ENCODE results near the gene MED12L.

MED12L gene

DNA sequence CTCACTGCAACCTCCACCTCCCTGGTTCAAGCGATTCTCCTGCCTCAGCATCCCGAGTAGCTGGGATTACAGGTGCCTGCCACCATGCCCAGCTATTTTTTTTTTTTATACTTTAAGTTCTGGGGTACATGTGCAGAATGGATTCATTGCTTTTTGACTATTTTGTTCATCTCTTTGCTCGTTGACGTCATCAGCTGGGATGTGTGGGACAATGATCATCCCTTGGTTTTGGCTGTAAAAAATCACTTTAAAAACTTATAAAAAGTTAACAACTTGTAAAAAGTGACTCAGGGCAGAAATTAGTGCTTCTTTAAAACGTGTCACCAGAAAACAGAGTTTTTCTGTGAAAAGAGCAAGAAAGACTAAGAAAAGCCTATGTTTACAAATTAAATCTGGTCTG, 337.6 kb downstream of the MED12L start:
- no peak for DNase-seq (ENCODE audit: low read depth)

DNA sequence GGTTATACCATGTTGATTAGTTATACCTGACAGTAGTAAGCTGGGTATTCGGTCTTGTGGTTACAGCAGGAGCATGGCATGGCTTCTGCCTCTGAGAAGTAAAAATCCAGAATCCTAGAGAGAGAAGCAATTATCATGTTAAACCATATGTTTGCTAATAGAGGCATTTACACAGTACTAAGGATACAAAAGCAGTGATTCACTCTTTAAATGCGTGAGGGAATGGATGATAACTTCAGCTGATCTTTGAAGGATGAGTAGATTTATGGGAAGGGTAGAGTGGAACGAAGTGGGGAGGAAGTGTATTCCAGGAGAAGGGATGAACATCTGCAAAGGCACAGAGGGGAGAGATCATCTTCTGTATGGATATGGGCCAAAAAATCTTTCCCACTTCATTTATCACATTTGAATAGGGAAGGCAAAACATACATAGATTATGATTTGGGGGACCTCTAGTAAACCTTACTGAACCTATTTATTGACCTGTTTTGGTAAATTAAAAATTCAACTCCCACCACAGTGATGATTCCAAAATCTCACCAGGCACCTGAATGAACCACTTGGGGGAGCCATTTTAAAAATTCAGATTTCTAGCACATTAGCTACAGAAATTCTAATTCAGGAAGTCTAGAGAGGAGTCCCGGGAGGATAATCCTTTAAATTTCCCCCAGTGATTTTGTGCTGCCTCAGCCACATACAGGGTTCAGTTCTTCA, 340.3 kb downstream of the MED12L start:
- DNase-seq (ENCODE audit: low read depth), result no peak

DNA sequence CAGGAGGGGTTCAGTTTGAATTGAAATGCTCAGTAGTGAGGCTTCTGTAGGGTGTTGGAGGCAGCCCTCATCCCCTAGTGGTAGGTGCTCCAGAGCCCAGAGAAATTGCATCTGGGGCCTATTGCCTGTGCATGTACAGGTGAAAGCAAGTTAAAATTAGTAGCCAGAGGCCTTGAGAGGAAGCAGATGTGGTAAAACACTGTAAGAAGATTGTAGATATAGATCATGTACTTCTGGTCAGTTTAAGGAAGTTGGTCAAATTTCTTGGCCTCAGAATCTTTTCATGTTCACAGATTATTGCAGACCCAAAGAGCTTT, 340.8 kb downstream of the MED12L start:
- DNase-seq (ENCODE audit: low read depth), result no peak

DNA sequence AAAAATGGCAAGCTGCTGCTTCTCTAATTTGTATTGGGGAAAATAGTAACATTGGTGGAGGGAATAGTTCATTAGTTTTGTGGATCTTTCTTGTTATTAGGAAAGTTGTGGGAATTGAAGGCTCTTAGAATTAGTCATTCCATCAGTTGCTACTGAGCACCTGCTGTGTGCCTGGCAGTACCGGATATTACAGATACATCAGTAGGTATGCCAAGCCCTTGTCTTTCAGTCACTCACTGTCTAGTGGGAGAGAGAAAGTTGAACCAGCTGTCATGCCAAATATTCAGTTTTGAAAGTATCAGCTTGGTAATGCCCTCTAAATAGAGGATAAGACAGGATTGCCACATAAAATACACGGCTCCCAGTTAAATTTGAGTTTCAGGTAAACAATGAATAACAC, 342.9 kb downstream of the MED12L start:
- no peak for DNase-seq (ENCODE audit: low read depth)

DNA sequence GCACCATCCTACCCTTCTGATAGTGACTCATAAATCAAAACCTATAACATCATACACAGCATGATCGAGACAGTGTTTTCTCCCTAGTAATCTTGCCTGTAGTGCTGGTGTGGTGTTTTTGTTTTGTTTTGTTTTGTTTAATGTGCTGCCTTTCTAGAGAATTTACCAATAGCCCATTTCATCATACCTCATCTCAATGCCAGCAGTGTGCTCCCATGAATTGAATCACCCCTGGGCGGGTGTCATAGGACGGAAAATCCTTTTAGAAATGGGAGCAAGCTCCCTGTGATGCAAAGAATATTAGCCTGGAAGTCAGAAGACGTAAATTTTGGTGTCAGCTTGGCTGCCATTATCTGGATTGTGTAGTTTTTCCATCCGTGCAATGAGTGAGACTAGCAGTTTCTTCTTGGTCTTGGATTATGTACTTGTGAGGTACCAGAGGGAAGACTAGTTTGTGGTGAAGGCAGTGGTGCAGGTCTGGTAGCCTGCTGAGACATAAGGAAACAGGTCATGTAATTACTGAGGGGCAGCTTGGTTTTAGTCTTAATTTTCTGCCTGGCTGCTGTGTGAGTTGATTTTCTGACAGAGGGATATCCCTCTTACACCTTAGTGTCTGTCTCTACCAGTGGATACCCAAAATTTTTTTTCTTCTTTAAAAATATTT, 345.5 kb downstream of the MED12L start:
- no peak for DNase-seq (ENCODE audit: low read depth)

DNA sequence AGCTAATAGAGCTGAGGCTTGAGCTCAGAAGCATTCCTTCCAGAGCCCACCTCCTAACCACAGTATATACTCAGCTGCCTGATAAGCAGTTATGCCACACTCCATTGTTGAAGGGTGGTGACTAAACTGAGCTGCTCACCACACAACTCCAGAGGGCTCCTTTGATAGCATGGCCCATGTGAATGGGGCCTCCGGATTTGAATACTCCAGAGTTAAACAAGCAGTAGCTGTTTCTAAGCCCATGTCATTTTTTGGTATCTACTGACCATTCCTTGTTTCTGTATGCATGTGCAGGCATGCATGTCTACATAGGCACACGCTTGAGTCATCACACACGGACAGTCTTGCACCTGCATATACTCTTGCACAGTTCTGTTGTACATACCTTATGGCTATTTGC, 346.5 kb downstream of the MED12L start:
- no peak for DNase-seq (ENCODE audit: low read depth)

DNA sequence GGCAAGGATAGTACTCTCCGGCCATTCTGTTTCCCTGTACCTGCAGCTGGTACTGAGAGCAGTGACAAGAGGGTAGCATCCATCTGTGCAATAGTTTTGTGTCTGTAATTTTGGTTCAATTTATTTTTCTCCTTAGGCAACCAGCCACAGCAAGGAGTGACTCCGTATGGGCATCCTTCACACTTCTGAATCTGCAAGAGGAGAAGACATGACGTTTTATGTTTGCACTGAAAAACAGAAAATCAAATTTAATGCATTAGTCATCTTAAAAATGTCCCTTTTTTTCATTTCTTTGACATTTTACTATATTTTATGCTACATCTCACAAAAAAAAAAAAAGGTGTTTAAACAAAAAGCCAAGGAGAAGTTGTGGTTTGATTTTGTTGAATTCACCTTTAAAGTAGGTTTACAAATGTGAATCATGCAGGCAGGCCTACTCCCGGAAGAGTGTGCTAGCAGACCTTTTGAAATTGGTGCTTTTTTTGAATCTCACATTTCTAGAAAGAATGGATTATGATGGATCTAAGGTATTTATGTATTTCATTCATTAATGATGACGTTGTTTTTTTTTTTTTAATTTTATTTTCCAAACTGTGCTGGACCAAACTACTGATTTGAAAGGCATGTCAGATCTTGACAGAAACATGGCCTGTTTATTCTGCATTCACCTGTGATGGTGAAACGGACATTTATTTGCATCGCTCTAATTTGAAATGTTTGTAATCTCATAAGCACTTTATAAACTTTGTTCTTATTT, 347.3 kb downstream of the MED12L start:
- DNase-seq (ENCODE audit: low read depth), result no peak

DNA sequence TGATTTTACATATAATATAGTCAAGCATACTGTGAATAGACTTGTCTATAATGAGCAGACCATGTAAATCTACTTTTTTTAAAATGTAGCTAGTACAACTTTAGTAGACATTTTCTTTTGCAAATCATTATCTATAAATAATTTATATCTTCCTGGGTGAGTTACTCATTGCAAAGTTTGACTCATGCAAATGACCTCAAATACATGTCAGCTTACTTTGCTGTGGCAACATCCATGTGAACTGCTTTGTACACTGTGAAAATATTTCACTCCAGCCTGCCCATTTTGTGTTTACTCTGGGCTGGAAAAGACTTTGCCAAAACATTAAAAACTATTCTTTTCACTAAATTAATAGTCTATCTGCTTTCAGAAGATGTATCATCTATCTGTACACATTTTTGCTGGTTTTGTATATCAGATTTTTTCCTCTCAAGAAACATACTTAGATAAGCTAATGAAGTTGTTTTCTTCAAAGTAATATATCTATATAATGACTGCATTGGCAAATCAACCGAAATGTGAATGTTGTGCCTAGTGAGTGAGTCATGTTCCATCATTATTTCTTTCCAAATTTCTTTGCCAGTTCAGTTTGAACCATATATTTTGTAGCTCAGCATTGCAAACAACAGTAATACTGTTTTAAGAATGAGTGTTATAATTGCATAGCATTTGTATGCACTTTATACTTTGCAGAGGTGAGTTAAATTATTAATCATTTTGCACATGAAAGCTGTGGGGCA, 348.9 kb downstream of the MED12L start:
- no peak for DNase-seq (ENCODE audit: low read depth)

DNA sequence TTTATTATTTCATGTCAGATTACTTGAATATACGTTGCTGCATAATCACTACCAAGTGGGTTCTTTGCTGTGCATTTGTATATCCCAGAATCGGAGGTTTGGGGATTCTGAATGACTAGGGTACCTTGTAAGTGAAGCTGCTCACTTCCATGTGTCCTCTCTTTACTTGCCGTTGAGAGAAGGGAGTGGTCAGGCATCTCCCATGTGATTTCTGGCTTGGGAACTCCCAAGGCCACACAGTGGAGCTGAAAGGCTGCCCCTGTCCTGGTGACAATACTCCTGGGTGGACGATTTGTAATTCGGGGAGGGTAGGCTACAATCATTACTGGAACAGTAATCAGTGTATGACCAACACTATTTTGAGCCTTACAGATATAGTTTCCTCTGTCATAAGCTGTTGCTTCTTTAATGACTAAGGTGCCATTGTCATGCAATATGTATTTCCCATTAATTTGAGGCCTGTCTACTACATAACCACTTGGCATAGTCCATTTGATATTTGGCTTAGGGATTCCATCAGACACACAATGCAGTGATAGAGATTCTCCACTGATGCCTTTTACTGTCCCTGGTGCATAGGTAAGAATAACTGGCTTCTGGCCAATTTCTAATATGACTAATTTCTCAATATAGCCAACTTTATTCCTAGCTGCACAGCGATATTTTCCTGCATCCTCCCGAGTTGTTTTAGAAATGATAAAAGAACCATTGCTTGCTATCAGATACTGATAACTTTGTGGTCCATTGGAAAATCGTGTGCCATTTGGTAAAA, 351.4 kb downstream of the MED12L start:
- no peak for DNase-seq (ENCODE audit: low read depth)

DNA sequence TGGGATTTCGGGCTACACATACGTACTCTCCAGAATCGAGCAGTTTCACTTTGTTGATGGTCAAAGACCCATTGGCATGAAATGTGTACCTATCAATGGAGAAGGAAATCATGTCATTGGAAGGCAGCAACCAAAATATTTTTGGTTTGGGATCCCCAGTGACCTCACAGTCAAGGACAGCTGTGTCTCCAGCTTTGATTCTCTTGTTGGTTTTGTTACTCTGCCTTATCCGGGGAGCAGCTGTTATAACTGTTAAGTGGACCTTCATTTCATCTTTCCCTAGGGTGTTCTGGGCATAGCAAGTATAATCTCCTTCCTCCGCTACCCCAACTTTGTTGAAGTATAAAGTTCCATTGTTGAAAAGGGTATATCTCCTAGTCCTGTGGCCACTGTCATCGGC, 352.4 kb downstream of the MED12L start:
- no peak for DNase-seq (ENCODE audit: low read depth)

DNA sequence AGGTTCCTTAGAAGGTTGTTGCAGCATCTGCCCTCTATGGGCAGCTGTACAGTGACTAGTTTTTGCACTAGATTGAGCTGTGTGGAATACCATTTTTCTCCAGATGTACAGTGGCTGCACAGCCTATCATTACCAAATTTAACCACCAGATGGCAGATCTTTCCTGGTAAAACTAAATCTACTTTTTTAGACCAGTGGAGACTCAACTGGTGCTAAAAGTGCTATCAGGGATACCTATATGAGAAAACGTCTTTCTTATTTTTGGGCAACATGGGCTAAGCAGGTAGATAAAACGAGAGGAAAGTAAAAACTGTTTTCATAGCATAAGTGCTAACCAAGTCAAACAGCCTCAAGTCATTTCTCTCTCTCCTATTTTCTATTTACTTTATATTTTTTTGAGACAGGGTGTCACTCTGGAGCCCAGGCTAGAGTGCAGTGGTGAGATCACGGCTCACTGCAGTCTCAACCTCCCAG, 354.2 kb downstream of the MED12L start:
- no peak for DNase-seq (ENCODE audit: low read depth)

DNA sequence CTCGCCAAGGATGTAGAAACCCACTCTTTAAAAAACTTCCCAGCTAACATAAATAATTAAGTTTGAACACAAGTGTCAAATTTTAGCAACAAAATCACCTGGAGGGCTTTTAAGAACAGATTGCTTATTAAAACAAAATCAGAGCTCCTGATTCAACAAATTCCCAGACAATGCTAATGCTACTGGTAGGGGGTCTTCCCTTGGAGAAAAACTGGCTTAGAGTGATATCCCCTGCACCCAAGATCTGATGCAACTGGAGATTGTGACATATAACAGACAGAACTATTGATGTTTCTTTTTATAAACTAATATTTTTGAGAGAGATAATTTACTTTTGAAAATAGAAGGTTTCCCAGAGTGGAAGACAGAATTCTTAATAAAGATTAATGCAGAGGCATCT, 355.5 kb downstream of the MED12L start:
- no peak for DNase-seq (ENCODE audit: low read depth)

DNA sequence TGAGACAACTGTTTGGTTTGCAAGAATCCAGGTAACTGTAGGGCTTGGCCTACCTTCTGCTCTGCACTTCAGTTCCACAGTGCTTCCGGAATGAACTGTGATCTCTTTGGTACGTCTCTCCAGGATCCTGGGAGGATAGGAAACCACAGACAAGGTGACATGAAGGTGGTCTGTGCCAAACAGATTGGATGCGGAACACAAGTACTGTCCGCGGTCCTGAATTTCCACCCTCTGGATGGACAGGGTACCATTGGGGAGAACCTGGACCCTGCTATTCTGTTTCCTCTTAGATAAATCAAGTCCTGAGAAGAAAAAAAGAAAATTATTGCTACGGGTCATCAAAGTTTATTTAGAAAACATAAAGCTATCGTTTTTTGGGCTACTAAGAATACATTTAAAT, 358.1 kb downstream of the MED12L start:
- no peak for DNase-seq (ENCODE audit: low read depth)

DNA sequence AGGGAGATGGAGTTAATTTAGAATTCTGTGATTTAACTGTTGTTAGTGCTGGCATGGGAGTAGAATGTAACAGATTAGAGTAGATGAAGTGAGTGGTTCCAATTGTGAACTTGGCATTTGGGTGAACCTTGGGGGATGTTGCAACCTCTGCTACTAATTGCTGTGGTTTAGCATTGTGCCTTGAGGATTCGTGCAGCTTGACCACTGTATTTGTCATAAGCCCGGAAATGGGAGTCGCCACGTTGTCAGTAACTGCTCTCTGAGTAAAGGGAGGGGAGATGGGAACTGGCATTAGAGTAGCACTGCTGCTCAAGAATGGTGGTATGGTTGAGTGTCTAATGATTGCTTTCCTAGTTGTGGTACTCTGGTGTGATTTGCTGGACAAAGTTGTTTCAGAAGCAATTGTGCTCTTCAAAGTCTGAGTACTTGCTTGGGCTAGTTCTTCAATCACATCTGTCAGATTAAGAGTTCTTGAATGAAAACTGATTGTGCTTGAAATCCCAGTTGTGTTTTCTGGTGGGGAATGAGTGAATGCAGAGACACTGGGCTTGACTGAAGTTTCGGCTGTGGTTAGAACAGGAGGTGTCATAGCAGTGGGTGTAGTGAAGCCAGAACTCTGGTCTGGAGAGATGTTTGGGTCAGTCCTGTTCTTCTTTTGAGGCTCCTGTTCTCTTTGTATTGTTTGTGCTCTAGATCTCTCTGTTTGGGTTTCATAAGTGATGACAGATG, 360.0 kb downstream of the MED12L start:
- DNase-seq (ENCODE audit: low read depth), result no peak

DNA sequence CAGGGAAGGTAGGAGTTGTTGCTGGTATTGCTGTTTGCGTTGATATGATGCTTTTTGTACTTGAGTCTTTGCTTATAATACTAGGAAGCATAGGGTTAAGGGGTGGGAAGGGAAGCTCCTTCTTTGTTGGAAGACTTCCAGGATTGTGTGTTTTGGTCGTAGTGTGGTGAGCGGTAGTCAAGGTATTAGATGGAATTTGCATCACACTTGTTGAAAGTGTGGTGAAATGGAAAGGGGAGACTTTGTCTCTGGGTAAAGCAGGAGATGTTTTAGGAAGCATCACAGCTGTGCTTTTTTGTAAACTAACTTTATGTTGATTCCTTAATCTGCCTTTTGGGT, 360.5 kb downstream of the MED12L start:
- no peak for DNase-seq (ENCODE audit: low read depth)

DNA sequence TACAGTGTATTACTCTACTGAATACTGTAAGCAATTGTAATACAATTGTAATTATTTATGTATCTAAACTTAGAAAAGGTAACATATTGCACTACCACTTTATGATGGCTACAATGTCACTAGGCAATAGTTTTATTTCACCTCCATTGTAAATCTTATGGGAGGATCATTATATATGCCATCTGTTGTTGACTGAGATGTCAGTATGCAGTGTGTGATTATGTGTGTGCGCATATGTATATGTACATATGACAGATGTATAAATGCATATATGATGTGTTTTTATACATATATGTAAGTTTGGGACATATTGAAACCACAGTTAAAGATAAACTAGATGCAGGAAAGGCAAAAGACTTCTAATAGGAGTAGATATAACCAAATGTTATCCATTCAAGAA, 366.9 kb downstream of the MED12L start:
- DNase-seq (ENCODE audit: low read depth), result no peak

DNA sequence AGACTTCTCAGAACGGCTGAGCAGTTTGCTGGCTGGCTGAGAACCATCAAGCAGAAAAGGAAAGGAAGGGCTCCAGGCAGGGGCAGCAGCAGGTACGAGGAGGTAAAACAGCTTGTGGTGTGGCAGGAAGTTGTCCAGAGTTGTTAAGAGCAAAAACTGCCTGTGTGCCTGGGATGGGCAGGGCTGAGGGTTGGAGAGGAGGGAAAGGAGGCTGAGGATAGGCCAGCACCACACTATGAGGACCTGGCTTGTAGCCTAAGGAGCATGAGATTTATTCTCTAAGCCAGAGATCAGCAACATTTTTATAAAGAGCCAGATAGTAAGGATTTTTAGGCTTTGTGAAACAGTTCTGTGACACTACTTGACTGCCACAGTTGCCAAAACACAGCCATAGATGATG, 367.4 kb downstream of the MED12L start:
- no peak for DNase-seq (ENCODE audit: low read depth)

DNA sequence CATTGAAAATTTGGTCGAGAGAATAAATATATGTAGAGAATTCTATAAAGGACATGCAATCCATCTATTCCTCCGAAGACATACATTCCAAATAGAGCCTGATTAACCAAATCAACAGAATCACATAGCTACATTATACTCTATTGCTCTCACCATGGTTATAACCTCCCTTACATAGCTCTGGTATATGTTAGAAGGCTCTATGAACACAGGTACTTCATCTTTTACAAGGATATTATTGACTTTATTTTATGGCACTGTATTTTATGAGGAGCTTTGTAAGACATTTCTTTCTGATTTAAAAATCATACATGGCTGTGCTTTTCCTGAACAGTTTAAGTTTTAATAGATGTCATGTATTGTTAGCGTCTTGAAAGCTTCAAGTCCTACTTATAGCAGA, 370.6 kb downstream of the MED12L start:
- DNase-seq (ENCODE audit: low read depth), result no peak

DNA sequence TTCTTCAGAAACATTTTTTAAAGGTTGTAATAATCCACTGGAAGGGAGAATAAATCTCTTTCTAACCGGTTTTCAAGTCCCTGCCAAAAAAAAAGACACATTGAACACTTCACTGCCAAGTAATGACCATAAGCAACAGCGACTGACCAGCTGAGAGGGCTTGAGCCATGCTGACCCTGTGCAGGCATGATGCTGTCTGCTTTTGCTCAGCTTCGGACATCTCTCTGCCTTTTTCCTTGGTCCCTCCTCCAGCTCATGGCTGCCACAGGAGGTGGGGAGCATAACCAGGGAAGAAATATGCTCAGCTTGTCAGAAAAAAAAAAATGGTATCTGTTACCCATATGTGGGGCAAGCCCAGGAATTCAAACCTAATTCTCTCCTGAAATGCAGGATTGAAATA, 373.9 kb downstream of the MED12L start:
- DNase-seq (ENCODE audit: low read depth), result no peak

DNA sequence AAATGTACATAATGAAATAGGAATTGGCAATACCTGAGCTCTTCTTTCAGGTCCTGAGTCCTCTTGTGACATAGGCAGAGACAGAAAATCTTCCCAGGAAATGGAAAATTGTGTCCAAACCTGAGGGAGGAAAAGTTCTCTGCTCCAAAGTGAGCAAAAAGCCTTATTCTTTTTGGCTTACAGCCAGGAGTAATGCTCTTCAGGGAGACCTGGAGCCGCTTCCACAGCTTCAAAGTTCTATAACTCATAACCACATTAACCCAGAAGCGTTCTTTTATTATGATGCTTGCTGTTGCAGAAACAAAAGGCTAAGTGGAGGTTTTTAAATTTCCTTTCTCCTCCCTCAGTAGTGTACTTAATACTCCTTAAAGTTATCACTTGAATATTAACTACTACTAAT, 374.8 kb downstream of the MED12L start:
- no peak for DNase-seq (ENCODE audit: low read depth)

DNA sequence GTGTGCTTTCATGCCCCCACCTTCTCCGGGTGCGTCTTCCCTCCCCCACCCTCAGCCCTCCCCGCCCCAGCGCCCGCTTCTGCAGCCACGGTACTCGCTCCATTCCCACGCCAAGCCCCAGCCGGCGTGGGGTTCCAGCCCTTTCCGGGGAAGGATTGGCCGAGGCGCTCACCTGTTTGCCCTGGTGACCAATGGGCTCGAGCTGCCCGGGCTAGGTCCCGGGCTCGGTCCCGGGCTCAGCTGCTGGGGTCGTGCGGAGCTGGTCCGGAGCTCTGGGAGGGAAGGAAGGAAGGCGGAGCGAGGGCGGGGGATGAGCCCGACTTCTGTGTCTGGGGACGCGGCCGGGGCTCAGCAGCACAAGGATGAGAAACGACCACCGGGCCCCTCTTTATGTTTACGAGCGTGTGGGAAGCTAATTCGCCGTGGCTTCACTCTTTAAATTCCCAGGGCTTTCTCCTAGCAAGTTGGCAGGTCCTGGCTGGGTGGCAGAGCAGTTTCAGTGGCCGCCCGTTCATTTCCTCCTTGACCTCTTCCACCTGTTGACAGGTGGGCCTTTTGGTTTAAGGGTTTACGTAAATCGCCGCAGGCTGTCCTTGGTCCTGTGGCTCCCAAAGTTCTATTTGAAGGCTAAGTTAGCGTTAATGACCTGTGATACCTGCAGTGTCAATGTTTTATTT, 375.4 kb downstream of the MED12L start, which contains the start of gene IGSF10:
Gene IGSF10 (minus strand): TSS at position 288 of the 677 bp plus-strand sequence. CDS start 2,352 bp downstream, outside the sequence.
- no peak for DNase-seq (ENCODE audit: low read depth)

Data from activated T-helper 9 cell treated with anti-CD3 and anti-CD28 coated beads, Interleukin-2, amount 50 U/mL, for 16 hours (primary cell).